Stomach (tissue), 9 donors: Measurements from ENCODE around the gene P4HB. TPM values are rescaled to one million over a fixed set of nuclear protein-coding genes. Genes with fewer than 3 reads are reported as not detected.

Source experiments
- DNase-seq, 2 donors: peaks; one replicate each; pipeline versions ENCODE4 v3.0.0 to v3.0.0-alpha.2; 2013 to 2019
- H3K27ac ChIP-seq, 5 donors: fragments of 200-600 bp in 4 of 5; sonication (generic) in 4 of 5; one replicate each; pipeline ENCODE4 v1.5.1; 2013 to 2019; ENCODE audit warnings: mild to moderate bottlenecking in 1 of 5, moderate library complexity in 1 of 5
- H3K27me3 ChIP-seq, 3 donors: fragments of 200-600 bp; sonication (generic); one replicate each; pipeline ENCODE4 v1.5.1; 2017 to 2019; ENCODE audit warnings: mixed run types in 1 of 3
- H3K36me3 ChIP-seq, 4 donors: fragments of 200-600 bp; sonication (generic); 1 replicate in 3 of 4; 2 replicates in 1 of 4; pipeline ENCODE4 v1.5.1; 2016 to 2019
- H3K4me1 ChIP-seq, 4 donors: fragments of 200-600 bp; sonication (generic); one replicate each; pipeline ENCODE4 v1.5.1; 2016 to 2019
- H3K4me3 ChIP-seq, 4 donors: fragments of 200-600 bp; sonication (generic) in 3 of 4; one replicate each; pipeline ENCODE4 v1.5.1; 2016 to 2019; ENCODE audit warnings: mild to moderate bottlenecking in 1 of 4
- H3K9me3 ChIP-seq, 4 donors: fragments of 200-600 bp; sonication (generic); one replicate each; pipeline ENCODE4 v1.5.1; 2016 to 2019
- CTCF ChIP-seq, 7 experiments: fragments of 450-650 bp in 4 of 7; fragments of 200-600 bp in 3 of 7; sonication (generic) in 3 of 7; IDR thresholded peaks; one replicate each; pipeline ENCODE4 v1.5.1; 2016 to 2019; ENCODE audit warnings: antibody characterized with exemption in 7 of 7, control low read depth in 2 of 7, mild to moderate bottlenecking in 1 of 7
- EP300 ChIP-seq: sonication (generic); formaldehyde crosslinking; IDR thresholded peaks from one replicate; pipeline ENCODE4 v1.6.1; 2017; ENCODE audit warnings: antibody characterized with exemption
- POLR2A ChIP-seq, 4 donors: fragments of 450-650 bp; IDR thresholded peaks; one replicate each; pipeline ENCODE4 v1.6.1; 2016; ENCODE audit warnings: antibody characterized with exemption in 4 of 4, control low read depth in 2 of 4, mild to moderate bottlenecking in 1 of 4, moderate library complexity in 1 of 4
- POLR2AphosphoS5 ChIP-seq, 3 donors: sonication (generic); formaldehyde crosslinking; IDR thresholded peaks; one replicate each; pipeline ENCODE4 v1.6.1; 2016; ENCODE audit warnings: antibody characterized with exemption in 3 of 3
- WGBS, 5 donors: extraction: QIAGEN DNeasy Blood & Tissue Kit in 3 of 5; methylation state at CpG; one replicate each; pipeline versions ENCODE4 v1.1.5 to v1.1.7; 2013 to 2018; 5-methylcytosine and 5-hydroxymethylcytosine counted together
- intact Hi-C: fragments of 100-400 bp; cut with DNase I; formaldehyde crosslinking; loops from one replicate; pipeline ENCODE4 v1.15.1; 2023; ENCODE audit warnings: low total_unique reads
- polyA plus RNA-seq, 3 donors: library from polyadenylated mRNA; stranded (reverse); fragments of 200-250 nt; gene quantifications; one replicate each; pipeline ENCODE4 v1.2.3, GENCODE V29; 2013
- total RNA-seq, 5 donors: library from RNA; depleted of rRNA; stranded (reverse); fragments of >200 nt; gene quantifications; one replicate each; pipeline versions ENCODE4 v1.1.0 to v1.2.3, GENCODE V29; 2014 to 2016
- donor health status: healthy with polysubstance abuse.
- donor health status: Bipolar disorder and iron deficiency.
- donor health status: healthy.

Gene P4HB
- total and polyA plus RNA-seq, 8 donors, result 401 to 1,308 (median 619) TPM

DNA sequence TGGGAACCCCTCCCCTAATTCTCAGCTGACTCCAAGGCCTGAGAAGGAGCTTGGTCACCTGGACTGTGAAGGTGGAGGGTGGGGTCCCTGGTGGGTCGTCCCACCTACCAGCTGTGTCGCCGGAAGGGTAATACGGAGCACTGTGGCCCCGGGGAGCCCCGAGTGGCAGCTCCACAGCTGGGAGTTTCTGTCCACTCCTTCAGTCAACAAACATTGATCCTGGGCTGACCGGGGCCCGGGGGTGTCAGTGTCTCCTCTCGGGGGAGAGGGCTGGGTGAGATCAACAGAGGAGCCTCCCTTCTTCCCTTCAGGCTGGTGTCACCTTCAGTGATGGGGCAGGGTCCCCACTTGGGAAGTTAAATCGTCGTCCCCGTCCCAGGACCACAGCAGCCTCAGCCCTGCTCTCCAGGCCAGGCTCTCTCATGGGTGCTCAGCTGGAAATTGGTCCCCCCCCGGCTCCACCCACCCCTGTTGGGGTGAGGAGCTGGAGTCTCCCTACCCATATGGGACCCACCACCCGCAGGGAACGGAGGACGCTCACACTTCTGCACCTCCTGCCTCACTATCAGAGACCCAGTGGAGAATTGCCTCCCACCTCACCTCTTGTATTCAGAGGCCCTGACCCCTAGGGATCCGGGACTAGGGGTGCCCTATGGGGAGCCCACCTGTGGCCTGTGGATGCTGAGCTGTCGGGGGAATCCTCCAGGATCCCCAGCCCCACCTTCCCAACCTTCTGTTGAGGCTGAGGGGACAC, 54.5 kb downstream of the P4HB start:
- 30 to 61% (median 49%) methylated on average over 14 to 18 of the region's 18 CpGs for WGBS, 5 donors
- Histone ChIP-seq H3K4me1 (peaks cover 18 to 34% (median 24%) of the 10 kb centered on the region in 4 donors), H3K4me3 (no peak overlapping the region), H3K9me3 (no peaks in the 10 kb centered on the region), H3K36me3 (no peaks in the 10 kb centered on the region), H3K27me3 (peaks cover 27 to 100% (median 91%) of the 10 kb centered on the region in 3 donors), H3K27ac (no peak overlapping the region)
- TF ChIP-seq POLR2A (IDR thresholded peaks at IDR 0.05), result no peak
- TF ChIP-seq EP300, result no peak
- TF ChIP-seq CTCF (IDR thresholded peaks at IDR 0.05), result no peak
- TF ChIP-seq POLR2AphosphoS5 (IDR thresholded peaks at IDR 0.05), result no peak
- intact Hi-C loops, result no loop called here
- DNase-seq, result no peak

DNA sequence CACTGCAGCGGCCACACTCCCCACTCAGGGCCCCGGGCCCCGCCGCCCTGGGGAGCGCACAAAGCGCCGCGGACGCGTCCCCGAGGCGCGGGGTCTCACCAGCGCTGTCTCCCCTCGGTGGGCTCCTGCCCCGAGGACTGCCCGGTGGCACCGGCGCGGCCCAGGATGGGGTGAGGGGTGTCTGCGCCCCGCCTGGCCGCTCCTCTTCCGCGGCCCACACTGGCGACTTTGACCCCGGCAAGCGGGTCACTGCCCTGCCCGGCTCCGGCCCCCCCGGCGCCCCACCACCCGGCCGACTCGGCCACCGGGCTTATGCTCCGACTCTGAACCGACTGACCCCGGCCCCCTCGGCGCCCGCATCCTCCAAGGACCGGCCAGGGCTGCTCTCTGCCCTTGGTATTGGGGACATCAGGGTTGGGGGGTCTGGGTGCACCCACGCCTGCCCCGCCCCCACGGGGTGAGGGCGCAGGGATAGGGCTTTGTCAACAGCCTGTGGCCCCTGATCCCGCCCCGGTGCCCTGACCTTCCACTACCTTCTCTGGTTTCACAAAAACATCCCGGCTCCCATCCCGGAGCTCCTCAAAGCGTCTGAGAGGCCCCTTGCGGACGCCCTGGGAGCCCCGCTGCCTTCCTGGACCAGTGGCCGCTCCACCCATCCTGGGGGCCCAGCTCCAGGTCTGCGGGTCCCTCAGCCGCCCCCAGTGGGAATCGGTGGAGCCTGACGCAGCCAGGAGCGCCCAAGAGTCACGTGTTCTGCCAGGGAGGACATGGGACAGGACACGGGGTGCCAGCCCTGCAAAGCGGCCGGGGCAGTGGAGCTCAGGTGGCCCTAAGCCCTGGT, 55.6 kb downstream of the P4HB start:
- TF ChIP-seq POLR2AphosphoS5 (IDR thresholded peaks at IDR 0.05) (no peak), CTCF (IDR thresholded peaks at IDR 0.05) (no peak)
- Histone ChIP-seq H3K36me3 (no peaks in the 10 kb centered on the region), H3K4me1 (peaks cover 18 to 34% (median 24%) of the 10 kb centered on the region in 4 donors), H3K9me3 (no peaks in the 10 kb centered on the region), H3K27ac (no peak overlapping the region), H3K27me3 (peaks cover 27 to 97% (median 84%) of the 10 kb centered on the region in 3 donors), H3K4me3 (peak overlapping the region in 3 of 4 donors; percentile 19 to 32 (median 28))
- 3 to 6% (median 4%) methylated on average over 24 to 65 of the region's 65 CpGs for WGBS, 5 donors
- DNase-seq, result no peak
- intact Hi-C loops, result no loop called here

DNA sequence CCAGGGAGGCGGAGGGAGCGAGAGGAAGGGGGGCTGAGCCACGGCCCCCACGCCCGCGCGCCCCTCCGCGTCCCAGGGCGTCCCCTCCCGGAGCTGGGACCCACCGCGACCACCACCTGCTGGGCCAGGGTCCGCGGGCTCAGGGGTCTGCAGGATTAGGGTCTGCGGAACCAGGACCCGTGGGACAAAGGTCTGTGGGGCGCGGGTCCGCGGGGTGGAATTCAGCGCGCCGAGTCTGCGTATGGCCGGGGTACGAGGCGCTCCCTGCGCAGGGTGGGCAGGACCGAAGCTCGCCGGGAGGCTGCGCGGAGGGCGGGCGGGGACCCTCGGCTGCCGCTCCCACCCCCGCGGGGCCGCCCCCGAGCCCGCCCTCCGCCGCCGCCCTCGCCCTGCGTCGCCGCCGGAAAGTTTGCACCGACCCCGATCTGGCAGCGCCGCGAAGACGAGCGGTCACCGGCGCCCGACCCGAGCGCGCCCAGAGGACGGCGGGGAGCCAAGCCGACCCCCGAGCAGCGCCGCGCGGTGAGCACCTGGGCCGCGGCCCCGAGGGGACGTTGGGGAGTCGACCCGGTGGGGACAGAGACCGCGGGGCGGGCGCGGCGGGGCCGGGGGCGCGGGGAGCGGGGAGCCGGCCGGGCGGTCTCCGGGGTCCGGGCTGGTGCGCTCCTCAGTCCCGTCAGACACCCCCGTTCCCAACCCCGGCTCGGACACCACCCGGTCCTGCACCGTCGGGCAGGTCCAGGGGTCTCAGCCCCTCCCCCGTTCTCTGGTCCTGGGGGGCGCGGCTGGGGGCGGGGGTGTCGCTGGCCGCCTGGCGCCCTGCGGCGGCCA, 56.4 kb downstream of the P4HB start, which contains the start of gene GCGR:
GCGR (plus strand) TSS at position 423 of the 831 bp plus-strand sequence. CDS start 4,869 bp downstream, outside the sequence.
- Histone ChIP-seq H3K27me3 (peaks cover 27 to 89% (median 77%) of the 10 kb centered on the region in 3 donors), H3K4me3 (peak within 1 kb of the TSS; percentile 2 to 32 (median 24)), H3K36me3 (no peaks in the 10 kb centered on the region), H3K4me1 (peaks cover 18 to 34% (median 24%) of the 10 kb centered on the region in 4 donors), H3K27ac (no peak within 1 kb of the TSS), H3K9me3 (no peaks in the 10 kb centered on the region)
- TF ChIP-seq POLR2AphosphoS5 (IDR thresholded peaks at IDR 0.05), result no peak
- no peak for TF ChIP-seq EP300
- TF ChIP-seq CTCF (IDR thresholded peaks at IDR 0.05), result no peak
- no peak for TF ChIP-seq POLR2A (IDR thresholded peaks at IDR 0.05)
- 0 to 6% (median 3%) methylated on average over 7 to 108 of the region's 110 CpGs for WGBS, 5 donors
- DNase-seq, result peak in 1 of 2 donors; percentile 50
- intact Hi-C loops, result no loop called here
